Fibroblast of skin of right biceps (primary cell): Measurements from ENCODE around the gene RASL10A.

Source experiments
- DNase-seq: peaks from one replicate; pipeline ENCODE4 v3.0.0-alpha.2; 2013

Gene RASL10A

DNA sequence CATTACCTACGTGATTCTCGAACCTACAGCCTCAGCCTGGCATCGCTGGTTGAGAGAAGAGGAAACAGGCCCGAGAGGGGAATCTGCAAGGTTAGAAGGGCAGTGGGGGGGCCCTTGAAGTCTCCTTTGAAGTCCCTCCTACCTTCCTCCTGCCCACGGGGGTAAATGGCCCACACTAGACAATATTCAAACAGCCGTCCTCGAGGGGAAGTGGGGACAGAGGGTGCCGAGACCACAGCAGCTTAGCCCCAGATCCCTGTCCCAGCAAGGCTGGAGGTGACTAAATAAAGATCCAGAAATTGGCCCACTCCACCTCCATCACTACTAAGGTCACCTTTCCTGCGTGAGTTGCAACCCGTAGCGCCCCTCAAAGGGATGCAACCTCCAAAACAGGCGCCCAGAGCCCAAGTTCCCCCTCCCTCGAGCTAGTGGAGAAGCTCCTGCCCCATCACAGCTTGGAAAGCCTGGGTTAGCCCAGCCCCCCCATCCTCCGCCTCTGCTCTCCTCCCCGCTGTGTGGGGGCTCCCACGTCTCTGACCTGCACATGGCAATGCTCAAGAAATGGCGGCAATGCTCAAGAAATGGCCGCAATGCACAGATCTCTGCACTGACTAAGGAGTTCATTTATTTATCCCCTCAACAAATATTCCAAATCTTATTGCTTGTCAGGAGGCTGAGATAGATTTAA, 788 bp upstream of the RASL10A start:
- no peak for DNase-seq

DNA sequence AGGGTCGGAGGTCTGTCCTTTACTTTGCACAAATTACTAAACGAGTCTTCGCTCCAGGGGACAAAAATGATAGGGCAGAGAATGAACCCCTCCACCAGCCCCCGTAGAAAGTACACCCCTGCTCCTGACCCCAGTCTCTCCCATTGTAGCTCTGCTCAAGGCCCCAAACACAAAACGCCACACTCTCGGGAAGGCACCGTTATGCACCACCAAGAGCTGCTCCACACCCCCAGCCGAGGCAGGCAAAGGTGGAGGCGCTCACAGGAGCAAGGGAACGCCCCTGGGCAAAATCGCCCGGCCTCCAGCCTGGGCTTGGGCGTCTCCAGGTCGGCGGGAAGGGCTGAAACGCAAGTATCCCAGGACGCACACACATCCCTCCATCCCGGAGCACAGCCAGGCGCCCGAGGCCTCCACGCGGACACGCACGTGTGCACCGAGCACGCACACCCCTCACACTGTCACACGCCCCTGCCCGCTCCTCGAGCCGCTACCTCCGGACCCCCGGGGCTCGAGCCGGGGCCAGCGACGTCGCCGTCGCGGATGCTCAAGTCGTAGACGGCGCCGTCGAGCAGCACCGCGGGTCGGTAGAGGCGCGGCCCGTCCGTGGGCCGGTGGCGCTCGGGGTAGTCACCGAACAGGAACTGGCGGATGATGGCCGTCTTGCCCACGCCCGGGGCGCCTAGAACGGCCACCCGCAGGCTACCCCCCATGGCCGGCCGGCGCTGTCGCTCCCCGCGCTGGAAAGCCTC, 786 bp downstream of the RASL10A start:
- no peak for DNase-seq

DNA sequence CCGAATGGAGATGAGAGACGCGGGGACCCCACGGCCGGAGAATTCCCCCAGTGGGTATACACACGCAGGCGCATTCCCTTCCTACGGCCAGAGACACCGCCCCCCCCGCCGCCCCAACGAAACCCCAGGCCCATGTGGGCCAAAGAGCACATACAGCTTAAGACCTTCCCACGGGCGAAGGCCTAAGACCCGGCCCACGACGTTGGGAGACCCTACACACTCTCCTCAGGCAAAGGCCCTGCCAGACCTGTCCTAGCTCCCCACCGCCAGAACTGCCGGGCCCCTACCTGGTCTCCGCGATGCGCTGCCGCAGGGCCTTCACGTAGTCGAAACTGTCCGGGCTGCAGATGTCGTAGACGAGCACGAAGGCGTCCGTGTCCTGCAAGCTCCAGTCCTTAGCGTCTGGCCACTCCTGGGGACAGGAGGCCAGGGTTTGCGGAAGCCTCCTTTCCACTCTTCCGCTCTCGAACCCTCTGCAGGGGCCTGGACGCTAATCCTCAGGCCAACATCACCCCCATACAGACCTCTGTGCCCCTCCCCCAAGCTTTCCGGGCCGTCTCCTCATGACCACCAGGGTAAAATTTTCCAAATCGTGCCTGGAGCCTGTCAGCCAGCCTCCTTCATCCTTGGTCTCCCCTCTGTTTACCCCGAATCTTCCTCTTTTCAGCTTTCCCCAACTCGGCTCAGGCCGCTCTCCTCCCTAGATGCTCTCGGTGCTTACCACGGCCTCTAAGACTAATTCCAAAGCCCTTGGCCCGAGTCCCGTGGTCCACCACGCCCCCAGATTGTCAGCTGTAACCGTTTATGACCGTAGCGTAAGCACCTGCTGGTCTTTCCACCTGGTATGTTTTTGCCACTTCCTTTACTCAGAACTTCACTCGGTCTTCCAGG, 1.7 kb downstream of the RASL10A start:
- no peak for DNase-seq

DNA sequence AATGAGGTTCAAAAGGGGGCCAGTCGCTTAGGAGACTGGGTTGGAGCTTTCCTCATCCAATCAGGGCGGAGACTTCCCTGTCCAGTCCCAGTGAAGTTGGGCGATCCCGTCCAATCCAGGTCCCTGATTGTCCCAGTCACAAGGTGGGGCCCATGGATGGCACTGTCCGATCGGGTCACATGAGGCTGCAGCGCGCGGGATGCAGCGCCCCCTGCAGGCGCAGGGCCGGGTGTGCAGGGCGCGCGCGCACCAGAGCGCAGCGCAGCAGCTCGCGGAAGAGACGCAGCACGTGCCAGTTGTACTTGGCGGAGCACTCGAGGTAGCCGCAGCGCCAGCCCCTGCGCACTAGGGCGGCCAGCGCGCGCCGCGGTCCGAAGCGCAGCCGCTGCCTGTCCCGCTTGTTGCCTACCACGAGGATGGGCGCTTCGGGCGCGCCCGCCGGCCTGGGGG, 2.3 kb downstream of the RASL10A start:
- peak; percentile 40 for DNase-seq

DNA sequence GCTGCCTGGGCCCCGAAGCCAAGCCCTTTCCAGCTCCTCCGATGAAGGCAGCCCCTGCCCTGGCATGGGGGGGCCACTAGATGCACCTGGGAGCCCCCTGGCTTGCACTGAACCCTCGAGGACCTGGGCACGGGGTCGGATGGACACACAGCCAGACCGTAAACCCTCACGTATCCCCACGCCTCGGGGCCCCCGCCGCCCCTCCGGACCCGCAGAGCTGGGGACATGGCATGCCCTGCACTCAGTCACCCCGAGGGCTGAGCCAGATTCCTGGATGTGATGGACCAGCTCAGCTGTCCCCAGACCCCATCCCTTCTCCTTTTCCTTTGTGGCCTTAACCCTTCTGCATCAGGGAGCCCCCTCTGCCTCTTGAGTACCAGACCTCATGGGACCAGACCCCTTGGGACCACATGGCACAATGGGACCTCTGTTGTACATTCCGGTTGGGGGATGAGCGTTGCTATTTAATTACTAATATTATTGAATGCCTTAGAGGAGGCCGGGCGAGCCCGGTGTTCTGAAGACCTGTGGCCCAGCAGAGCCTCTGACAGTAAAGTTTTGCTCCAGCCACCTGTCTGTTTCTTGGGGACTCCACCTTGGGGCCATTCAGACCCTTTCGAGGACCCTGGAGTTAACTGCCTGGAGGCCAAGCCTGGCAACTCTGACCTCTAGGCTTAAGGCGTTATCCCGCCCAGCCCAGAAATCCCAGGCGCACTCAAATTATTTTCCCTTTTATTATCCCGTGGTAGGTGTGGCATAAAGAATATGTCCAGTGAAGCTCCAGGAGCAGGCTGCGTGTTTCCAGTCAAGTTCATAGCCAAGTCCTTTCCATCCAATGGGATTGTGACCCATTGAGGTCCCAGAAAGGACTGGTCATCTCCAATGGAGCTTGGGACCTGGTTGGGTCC, 3.0 kb downstream of the RASL10A start:
- DNase-seq = no peak

DNA sequence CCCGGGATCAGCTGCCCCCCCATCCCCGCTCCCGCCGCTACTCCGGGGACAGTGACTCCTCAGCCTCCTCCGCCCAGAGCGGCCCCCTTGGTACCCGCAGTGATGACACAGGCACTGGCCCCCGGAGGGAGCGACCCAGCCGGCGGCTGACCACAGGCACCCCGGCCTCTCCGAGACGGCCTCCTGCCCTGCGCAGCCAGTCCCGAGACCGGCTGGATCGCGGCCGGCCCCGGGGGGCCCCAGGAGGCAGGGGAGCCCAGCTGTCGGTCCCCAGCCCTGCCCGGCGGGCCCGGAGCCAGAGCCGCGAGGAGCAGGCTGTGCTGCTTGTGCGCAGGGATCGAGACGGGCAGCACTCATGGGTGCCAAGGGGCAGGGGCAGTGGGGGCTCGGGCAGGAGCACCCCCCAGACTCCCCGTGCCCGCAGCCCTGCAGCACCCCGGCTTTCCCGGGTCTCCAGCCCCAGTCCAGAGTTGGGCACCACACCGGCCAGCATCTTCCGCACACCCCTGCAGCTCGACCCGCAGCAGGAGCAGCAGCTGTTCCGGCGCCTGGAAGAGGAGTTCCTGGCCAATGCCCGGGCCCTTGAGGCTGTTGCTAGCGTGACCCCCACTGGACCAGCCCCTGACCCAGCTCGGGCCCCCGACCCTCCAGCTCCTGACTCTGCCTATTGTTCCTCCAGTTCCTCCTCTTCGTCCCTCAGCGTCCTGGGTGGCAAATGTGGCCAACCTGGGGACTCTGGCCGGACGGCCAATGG, 3.9 kb downstream of the RASL10A start:
- DNase-seq = no peak

DNA sequence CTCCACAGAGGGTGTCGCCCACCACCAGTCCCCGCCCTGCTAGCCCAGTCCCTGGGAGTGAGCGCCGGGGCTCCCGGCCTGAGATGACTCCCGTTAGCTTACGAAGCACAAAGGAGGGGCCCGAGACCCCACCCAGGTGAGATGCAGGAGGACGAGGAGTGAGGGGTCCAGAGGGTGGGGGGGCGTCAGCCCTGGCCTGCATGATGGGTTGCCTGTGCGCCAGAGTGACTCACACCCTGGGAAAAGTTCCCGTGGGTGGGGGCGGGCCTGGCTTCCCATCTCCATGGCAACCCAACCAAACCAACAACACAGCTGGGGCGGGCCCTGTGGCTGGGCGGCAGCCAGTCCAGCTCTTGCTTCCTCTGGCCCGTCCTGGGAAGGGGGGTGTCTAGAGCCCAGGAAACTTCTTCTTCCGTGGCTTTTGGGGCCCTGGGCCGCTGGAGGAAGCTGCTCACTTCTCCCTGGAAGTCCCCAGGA, 4.6 kb downstream of the RASL10A start:
- DNase-seq = peak; percentile 97

DNA sequence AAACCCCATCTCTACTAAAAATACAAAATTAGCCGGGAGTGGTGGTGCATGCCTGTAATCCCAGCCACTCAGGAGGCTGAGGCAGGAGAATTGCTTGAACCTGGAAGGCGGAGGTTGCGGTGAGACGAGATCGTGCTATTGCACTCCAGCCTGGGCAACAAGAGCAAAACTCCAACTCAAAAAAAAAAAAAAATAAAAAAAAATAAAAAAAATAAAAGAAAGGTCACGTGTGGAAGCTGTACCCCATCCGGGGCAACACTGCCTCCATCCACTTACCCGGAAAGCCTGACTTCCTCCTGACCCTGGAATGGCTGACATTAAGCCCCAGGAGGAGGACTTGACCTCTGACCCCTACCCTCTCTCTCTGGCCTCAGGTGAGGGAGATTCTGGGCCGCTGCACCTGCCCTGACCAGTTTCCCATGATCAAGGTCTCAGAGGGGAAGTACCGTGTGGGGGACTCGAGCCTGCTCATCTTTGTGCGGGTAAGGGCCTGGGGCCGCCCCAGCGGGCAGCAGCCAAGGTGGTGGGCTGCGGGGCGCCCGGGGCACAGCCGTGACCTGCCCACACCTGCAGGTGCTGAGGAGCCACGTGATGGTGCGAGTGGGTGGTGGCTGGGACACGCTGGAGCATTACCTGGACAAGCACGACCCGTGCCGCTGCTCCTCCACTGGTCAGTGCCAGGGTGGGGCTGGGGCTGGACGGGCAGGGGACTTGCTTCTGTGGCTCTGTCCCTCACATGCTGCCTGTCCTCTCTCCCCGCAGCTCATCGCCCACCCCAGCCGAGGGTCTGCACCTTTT, 5.2 kb downstream of the RASL10A start:
- no peak for DNase-seq

DNA sequence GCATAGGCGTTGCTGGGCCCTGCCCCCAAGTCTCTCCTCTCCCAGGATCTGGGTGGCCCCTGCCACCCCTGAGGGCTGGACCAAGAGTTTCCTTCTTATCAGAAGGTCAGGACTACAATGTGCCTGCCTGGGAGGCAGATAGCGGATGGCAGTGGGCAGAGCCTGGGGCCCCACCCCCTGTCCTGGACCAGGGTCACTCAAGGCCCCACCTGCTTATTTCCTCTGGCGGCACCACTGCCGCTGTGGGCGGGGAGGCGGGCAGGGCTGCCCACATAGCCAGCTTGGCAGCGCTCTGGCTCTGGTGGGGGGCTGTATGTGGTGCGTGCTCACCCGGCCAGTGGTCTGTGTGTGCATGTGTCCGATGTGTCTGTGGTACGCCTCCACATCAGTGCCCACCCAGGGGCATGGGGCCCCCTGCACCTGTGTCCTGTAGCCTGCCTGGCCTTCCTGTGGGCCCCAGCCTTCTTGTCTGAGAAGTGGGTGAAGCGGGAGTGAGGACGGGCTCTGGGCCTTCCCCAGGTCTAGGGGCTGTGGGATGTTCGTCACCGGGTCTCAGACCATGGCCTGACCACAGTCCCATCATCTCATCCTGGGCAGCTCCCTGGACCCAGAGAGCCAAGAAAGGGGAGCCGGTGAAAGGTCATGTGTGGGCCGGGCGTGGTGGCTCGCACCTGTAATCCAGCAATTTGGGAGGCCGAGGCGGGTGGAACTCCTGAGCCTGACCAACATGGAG, 6.0 kb downstream of the RASL10A start:
- DNase-seq = no peak

DNA sequence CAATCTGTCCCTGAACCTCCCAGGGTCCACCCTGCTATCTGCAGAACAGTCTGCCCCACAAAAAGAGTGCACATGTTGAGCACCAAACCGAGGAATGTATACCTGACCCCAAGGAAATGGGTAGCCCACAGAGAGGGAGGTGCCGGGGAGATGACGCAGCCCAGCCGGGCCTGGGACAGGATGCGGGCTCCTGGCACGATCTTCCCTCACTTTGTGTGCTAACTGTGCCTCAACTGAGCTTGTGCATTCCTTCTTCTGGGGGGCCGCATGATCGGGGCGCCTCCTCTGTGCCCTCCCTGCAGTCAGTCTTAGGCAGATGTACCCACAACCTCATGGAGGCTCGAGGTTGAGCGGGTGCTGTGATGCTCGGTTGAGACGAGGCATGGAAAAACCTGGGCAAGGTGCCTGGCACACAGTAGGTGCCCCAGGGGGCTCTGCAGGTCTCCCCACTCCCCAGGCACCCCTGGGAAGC, 6.7 kb downstream of the RASL10A start:
- DNase-seq = peak; percentile 68

DNA sequence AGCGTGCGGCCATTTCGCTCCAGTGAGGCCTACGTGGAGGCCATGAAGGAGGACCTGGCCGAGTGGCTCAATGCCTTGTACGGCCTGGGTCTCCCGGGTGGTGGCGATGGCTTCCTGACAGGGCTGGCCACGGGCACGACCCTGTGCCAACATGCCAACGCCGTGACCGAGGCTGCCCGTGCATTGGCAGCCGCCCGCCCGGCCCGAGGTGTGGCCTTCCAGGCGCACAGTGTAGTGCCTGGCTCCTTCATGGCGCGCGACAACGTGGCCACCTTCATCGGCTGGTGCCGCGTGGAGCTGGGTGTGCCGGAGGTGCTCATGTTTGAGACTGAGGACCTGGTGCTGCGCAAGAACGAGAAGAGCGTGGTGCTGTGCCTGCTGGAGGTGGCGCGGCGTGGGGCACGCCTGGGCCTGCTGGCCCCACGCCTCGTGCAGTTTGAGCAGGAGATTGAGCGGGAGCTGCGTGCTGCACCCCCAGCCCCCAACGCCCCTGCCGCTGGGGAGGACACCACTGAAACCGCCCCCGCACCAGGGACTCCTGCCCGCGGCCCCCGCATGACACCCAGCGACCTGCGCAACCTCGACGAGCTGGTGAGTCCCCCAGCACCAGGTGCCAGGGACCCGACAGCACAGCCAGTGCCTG, 7.2 kb downstream of the RASL10A start:
- no peak for DNase-seq

DNA sequence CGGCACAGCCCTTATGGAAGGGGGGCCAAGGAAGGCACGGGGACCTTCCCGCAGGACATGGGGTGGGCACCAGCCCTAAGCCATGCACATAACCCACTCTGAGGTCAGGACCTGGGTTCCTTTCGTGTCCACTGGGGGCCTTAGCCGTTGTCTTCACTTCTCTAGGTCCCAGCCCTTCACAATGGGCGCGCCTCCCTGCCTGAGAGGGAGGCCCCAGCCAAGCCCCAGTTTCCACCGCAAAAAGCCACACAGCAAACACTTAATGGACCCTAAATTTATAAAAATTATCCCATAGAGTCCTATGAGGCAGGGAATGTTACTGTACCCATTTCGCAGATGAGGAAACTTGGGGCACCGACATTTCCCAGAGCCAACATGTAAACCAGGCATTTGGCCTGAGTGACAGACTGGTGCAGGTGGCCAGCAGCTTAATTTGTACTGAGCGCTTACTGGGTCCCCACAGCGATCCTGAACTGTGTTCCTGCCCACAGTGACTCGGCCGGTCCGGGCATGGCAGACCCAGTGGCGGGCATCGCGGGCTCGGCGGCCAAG, 7.8 kb downstream of the RASL10A start:
- DNase-seq = no peak

DNA sequence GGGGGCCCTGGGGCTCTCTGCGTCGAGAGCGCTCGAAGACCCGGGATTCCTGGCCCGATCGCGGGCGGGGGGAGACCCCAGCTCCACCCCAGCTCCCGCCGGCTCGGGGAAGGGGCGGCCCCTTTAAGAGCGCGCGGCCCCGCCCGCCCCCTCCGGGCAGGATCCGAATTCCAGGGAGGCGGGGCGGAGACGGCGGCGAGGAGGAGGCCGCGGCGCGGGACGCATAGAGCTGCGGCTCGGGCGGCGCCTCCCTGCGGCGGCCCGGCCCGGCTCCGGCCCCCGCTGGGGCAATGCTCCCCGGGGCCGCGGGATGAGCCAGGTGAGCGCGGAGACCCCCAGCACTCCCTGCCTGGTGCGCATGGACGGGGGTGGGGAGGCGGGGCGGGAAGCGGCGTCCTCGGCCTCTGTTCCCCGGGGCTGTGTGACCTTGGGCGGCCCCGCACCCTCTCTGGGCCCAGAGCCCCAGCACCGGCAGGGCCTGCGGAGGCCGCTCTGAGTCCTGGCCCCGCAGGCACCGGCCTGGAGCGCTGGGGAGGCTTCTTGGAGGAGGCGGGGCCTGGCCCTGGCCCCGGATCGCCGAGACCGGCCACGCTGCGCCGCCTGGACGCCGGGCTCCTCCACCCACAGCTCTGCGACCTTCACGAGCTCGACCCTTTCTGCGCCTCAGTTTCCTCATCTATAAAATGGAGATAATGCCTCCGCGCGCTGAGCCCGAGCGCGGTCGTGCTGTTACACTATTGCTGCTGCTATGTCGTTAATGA, 8.5 kb downstream of the RASL10A start:
- DNase-seq = peak; percentile 83

DNA sequence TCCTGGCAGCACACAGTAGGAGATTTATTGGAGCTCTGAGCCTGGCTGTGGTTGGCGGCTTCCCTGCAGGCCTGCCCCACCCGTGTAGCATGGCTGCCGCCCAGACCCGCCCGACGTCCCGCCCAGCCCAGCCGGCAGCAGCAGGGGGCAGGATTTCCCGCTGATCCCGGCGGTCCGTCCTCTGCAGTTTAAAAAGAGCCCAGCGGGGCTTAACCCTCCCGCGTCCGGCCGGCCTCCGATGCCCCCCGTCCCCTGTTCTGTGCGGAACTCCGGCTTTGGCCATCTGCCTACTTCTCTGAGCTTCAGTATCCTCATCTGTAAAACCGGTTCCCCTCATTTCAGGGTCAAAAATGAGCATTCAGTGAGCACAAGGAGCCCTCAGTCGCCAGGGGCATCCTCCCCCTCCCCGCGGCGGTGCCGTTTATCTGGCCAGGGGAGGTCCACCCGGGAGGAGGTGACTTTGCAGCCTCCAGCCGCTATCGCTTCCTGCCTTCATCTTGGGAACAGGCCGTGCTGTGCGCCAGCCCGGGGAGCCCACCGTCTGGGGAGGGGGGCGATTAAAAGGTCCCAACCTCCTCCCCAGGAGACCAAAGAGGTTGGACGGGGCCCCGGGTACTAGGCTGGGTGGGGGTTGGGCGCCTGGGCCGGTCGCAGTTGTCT, 9.2 kb downstream of the RASL10A start, which contains the start of gene GAS2L1:
Gene GAS2L1 (plus strand): TSS at position 476 of the 660 bp plus-strand sequence. CDS start 1,456 bp downstream, outside the sequence.
- peak; percentile 81 for DNase-seq

DNA sequence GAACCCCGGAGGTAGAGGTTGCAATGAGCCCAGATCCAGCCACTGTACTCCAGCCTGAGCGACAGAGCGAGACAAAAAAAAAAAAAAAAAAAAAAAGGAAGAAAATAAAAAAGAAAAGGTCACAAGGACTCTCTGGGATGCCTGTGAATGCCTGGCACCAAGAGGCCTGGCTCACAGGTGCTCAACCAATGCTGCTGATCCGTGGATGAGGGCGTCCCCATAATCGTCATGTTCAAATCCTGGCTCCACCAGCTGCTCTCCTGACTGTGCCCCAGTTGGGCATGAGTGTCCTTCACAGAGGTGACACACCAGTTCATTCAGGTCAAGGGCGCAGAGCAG, 9.7 kb downstream of the RASL10A start:
- no peak for DNase-seq

DNA sequence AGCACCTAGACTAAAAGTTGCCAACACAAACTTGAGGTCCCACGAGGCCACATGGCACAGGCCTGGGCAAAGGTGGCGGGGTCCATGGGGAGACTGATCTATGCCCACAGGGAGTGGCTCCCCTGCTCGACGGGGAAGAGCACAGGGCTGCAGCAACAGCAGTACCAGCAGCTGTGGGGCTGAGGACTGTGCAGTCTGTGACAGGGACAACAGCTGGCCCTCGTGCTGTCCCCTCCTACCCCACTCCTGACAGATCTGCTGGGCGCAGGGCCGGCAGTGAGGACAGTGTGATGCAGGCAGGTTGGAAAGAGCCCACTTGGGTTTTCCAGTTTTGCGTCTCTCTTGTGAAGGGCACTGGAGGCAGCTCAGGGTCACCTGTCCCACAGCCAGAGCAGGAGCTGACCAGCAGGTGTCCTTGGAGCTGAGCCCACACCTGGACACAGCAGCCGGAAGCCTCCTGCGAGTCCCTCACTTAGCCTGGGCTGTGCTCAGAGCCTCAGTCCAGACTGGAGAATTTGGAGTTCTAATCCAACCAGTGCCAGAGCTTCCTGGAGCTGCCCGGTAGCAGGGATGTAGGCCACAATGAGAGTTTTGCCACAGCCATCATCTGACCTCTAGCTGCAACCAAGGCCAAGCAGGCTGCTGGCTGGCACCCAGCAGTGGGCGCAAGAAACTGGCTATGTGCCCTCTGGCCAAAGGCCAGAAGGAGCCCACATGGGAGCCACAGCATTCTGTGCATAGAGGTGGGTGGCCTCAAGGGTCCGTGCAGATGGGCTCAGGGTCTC, 12.6 kb downstream of the RASL10A start:
- no peak for DNase-seq

DNA sequence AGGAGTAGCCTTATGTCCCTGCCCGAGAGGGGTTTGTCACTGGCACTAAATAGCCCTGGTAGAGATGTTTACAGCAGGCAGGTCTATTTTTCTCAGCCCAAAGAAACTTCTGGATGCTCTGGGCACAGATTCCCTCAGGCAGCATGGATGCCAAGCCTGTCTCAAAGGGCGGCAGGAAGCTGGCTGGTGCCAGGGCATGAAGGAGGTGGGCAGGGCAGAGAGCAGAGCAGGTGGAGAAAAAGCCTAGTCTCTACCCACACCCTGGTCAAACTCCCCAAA, 13.2 kb downstream of the RASL10A start:
- DNase-seq = no peak
